NCI-H1417 treated with DMSO at 0.1 percent for 48 hours (cell line): ENCODE data around the gene CREB1.

Source experiments
- DNase-seq: peaks from one replicate; lab custom pipeline; 2025; lab: John Stamatoyannopoulos, UW

CREB1 gene

GRCh38 chr2:207504513-207505170 lies 25.1 kb upstream of the CREB1 start:
- no peak for DNase-seq

GRCh38 chr2:207505171-207505570 lies 24.6 kb upstream of the CREB1 start:
- DNase-seq: no peak

- no peak for DNase-seq
Measured at GRCh38 chr2:207505728-207506127, 24.0 kb upstream of the CREB1 start.

- no peak for DNase-seq
Measured at GRCh38 chr2:207506426-207506825, 23.3 kb upstream of the CREB1 start.

DNA sequence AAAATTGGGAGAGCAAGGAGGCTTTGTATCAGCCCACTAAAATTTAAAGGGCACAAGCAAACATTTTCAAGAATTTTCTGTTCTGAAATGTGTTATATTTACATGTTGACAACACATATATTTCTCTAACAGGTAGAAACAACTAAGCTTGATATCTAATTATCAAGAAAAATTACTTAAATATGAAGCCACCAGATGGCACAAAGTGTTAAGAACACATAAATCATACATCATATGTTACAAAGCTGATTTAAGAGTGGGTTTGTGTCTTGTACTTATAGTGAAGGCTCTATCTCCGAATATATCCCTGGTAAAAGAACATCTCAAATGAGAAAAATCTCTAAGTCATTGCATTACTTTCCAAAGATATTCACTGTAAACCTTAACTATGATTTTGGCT lies 19.6 kb upstream of the CREB1 start:
- DNase-seq: no peak

GRCh38 chr2:207511851-207512250 lies 17.9 kb upstream of the CREB1 start:
- no peak for DNase-seq

- no peak for DNase-seq
Measured at GRCh38 chr2:207512356-207512755, 17.4 kb upstream of the CREB1 start.

DNA sequence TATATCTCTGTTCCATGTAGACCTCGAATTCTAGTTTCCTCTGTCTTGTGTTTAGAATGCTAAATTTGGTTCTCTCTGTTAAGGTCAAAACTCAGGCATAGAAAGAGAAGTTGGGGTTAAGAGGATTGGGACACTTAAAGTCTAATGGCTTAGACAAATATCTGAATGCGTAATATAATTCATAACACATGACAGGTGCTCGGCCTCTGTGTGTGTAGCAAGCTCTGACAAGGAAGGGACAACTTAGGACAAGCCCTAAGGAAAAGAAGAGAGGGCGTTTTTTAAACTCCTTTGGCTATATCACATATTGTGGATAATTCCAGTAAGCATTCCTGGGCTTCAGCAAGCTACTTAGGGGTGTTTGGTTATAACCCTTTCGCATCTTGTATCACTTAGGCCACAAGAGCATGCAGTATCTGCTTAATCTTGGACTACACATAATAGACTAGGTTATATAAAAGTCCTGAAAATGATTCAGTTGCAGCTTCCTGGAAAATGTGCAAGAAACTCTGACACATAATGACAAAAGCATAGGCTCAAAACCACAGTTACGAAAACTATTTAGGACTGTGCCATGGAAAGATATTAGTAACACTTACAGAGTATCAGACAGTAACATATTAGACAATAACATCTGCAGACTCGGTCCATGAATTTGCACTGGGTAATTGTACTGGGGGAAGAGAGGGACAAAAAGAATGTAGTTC lies 16.1 kb upstream of the CREB1 start:
- DNase-seq: no peak

DNA sequence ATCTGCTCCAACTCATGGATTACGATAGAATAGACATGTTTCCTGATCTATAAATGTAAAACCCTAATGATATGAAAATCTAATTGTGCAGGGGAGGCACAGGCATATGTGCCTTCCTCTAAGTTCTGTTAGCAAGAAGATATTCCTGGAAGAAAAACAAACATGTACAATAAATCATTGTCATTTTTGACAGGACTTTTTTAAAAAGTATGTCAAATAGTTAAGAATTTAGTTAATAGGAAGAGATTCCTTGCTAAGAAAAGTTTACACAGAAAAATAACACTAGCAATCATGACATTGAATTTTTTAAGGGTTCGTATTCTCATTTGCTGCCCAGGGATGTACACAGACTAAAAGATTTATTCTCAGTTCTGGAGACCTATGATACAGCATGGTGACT lies 15.3 kb upstream of the CREB1 start:
- DNase-seq: no peak

- no peak for DNase-seq
Measured at GRCh38 chr2:207515671-207516070, 14.1 kb upstream of the CREB1 start.

DNA sequence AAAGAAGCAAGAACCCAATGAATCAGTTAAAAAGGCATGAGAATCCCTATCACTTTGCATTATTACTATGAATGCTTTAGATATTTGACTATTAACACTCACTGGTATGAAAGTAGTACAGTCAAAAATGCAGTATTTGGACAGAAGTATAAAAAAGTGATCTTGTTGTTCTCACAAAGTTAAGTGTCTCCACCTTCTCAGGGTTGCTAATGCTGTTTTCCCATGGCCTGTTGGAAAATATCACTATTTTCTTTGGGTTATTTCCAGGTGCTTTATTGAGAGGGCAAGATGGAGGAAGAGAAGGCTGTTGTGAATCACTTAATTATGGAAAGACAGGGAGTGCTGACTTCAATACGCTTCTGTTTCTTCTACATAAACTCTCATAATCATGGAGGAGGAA lies 13.6 kb upstream of the CREB1 start:
- no peak for DNase-seq

DNA sequence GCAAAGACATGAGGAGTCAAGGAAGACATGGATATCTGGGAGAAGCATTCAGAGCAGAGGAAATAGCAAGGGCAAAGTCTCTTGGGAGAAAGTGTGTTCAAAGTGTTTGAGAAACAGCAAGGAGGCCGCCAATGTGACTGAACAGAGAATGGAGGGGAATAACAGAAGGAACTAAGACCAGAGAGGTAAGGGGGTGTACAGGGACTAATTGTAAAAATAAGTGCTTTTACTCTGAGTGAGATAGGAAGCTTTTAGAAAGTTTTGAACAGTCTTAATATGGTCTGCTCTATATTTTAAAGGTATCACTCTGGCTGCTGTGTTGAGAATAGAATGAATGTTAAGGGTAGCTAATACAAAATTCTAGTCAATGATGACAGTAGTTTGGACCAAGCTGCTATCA lies 6.8 kb upstream of the CREB1 start:
- DNase-seq: no peak

DNA sequence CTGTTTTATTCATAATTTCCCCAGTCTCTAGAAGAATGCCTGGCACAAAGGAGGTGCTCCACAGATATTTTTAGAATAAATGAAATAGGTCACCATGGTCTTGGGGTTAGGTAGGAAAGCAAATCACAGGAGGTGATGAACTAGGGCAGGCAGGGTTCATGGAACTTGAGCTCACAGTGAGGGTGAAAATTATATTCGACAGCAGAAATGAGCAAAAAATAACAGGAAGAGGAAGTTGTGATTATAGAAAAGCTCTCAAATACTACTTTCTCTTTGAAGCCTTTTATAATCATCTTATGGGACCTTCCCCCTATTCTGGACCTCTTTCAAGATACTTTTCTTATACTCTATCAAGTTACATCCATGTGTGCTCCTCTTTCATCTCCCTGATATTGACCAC lies 4.5 kb upstream of the CREB1 start:
- DNase-seq: no peak

DNA sequence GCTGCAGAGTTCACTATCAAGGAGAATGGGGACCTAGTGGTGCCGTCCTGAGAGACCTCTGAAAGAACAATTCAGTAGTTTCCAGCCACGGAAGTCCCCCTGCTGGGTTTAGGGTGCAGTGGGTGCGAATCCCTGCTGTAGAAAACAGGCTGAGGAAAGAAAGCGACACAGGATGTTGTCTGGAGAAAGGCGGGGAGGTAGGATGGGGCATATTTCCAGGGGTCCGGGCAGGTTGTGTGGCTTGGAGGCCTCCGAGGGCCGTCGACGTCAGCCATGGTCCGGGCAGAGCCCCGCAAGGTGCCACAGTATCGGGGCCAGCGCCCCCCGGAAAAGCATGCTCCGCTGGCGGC lies 807 bp upstream of the CREB1 start:
- DNase-seq: no peak

DNA sequence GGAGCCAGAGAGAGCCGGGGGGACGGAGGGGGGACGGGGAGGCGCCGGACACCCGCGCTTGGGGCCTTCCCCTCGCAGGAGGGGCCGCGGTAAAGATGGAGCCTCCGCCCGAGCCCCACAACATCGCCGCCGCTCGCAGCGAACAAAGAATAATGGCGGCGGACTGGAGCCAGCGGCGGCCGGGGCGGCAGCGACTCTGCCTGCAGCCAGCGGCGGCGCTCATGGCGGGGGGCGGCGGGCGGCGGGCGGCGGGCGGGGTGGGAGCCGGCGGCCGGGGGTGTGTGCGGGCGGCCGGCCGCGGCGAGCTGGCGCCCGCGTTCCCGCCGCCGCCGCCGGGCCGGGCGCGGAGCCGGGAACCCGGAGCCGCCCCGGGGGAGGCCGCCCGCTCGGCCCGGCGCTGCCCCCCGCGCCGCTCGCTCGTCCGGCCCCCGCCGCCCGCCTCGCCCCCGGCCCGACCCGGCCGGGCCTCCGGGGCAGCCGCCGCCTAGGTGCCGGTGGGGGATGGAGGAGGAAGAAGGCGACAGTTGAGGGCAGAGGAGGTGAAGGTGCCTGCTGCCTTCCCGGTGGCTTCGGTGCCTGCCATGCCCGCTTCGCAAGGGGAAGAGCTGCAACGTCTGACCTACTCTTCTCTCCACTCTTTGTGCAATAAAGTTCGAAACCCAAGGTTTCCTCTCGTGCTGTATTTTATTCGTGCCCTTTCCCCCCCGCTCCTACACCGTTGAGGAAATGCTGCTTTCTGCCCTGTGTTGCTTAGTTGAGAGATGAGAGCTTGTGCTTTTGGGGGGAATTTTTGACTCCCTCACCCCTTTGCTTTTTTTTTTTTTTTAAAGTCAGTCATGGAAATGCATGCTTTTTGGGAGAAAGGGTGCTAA lies 634 bp downstream of the CREB1 start:
- DNase-seq: no peak

DNA sequence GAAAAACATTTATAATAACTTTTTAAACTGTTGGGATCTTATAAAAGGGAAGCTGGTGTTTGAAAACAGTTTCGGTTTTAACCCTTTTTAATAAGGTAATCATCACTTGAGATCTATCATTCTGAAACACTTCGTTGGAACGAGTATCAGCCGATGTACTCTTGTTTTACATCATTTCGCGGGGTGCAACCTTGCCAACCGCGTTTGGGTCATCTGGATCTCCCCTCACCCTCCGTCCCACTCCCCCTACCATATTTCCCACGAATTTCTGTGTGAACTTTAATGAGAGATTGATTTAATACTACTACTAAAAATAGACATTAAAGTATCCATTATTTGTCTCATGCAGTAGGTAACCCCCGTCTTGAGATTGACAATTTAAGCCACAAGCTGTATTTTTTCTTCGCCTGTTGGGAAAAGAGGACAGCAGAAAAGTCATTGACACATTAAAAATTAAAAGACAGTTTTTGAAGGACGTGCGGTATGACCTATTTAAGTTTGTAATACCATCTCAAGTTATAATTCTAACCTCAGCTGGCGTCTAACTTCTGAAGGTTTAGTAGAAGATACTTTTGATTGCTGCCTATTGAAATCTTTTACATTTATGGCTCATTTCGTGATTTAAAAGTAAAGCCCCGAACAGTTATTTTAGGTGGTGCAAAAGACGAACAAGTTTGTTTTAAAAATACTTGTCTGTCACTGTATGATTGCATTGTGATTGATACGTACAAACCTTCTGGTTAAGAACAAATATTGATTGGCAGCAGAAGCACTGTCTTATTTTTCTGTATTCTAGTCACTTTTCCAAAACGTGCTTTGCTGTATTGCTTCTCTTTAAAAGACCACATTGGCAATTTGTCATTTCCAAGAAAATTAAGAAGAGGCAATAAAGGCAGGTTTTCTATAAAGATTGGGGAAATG lies 1.5 kb downstream of the CREB1 start:
- DNase-seq: no peak

DNA sequence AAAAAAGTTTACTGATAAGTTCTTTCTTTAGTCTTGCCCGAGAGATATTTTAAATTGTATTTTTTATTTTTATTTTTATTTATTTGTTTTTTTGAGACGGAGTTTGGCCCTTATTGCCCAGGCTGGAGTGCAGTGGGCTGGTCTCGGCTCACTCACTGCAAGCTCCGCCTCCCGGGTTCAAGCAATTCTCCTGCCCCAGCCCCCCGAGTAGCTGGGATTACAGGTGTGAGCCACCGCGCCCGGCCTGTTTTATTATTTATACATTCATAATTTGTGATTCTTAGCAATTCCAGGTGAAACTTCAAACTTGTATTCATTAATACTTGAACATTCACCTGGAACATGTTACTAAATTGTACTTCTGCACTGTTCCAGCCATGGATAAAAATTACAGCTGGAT lies 2.9 kb downstream of the CREB1 start:
- no peak for DNase-seq

- DNase-seq: no peak
Measured at GRCh38 chr2:207533461-207534008, 3.8 kb downstream of the CREB1 start.

DNA sequence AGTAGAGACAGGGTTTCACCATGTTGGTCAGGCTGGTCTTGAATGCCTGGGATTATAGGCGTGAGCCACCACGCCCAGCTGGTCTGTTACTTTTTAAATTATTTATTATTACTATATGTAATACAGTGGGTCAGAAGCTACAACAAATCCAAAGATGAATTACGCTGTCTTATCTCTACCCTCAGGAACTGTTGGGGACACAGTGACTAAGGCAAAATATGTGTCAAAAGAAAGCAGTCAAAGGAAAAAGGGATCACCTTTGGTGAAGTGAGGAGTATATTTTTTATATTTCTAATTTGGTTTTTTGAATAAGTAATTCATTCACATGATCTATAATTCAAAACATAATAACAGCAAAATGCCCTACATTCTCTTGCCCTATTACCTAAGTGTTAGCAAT lies 4.7 kb downstream of the CREB1 start:
- no peak for DNase-seq

DNA sequence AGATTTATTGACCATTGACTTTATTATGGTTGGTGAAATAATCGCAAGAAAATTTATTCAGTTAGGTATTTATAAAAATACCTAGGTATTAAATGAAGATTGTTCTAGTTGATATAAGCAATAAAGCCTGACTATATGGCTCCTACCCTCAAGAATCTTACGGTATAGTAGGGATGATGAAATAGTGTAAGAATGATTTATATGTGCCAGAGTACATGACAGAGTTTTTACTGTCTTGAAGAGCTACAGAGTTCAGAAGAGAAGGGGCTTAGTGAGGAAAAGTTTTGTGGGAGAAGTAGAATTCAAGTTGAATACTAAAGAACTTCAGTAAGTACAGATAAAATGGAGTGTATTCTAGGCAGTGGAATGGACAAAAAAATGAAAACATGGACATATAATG lies 9.7 kb downstream of the CREB1 start:
- no peak for DNase-seq

GRCh38 chr2:207540431-207540830 lies 10.7 kb downstream of the CREB1 start:
- DNase-seq: no peak

DNA sequence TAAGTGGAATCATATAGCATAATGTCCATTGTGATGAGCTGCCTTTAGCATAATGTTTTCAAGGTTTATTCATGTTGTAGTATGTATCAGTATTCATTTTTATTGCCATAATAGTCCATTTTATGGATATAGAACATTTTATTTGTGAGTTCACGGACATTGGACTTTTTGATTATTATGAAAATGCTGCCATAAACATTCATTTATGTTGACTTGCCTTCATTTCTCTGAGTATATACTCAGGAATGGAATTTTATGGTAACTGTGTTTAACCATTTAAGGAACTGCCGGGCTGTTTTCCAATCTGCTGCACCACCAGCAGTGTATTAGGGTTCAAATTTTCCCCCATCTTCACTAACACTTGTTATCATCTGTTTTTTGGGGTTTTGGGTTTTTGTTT lies 12.2 kb downstream of the CREB1 start:
- DNase-seq: no peak
